Stimulated activated CD4-positive, alpha-beta T cell treated with anti-CD3 and anti-CD28 coated beads, Interleukin-15, amount 100 ng/mL, for 48 hours (primary cell): ENCODE measurements around the gene RDM1.
"Not testable (repeated sequence)": the region's sequence is repeated elsewhere in the genome, so short reads cannot be mapped to it uniquely, and the experiment has no call there.

ENCODE experiments used
- DNase-seq, 2 donors: peaks; one replicate each; pipeline ENCODE4 v3.0.0-alpha.2; 2020; ENCODE audit warnings: low read depth in 2 of 2

RDM1 gene

GRCh38 chr17:35930211-35931065, at the start of gene RDM1:
TSS of gene RDM1 (minus strand) at chr17:35930773. CDS start at chr17:35930727, 46 bp downstream.
- DNase-seq, result peak; percentile 81 to 88

- no peak for DNase-seq
Observed at GRCh38 chr17:35978346-35978745, 47.8 kb upstream of the RDM1 start.

GRCh38 chr17:35977509-35977908, 46.9 kb upstream of the RDM1 start:
- DNase-seq, result no peak

GRCh38 chr17:35973333-35974260, 43.0 kb upstream of the RDM1 start:
- DNase-seq, result no peak

- no peak for DNase-seq
Observed at GRCh38 chr17:35972945-35973332, 42.4 kb upstream of the RDM1 start.

- DNase-seq, result no peak
Observed at GRCh38 chr17:35972535-35972934, 42.0 kb upstream of the RDM1 start.

- no peak for DNase-seq
Observed at GRCh38 chr17:35972066-35972465, 41.5 kb upstream of the RDM1 start.

- DNase-seq, result peak; percentile 44 to 64
Observed at GRCh38 chr17:35969558-35970380, 39.2 kb upstream of the RDM1 start.

- DNase-seq, result no peak
Observed at GRCh38 chr17:35968520-35969054, 38.0 kb upstream of the RDM1 start.

GRCh38 chr17:35965272-35965671, 34.7 kb upstream of the RDM1 start:
- DNase-seq, result no peak

GRCh38 chr17:35963663-35964062, 33.1 kb upstream of the RDM1 start:
- DNase-seq, result no peak

GRCh38 chr17:35953720-35954119, 23.1 kb upstream of the RDM1 start:
- DNase-seq, result no peak

- DNase-seq, result no peak
Observed at GRCh38 chr17:35949401-35949800, 18.8 kb upstream of the RDM1 start.

- no peak for DNase-seq
Observed at GRCh38 chr17:35948092-35948491, 17.5 kb upstream of the RDM1 start.

GRCh38 chr17:35947156-35947585, 16.6 kb upstream of the RDM1 start:
- DNase-seq, result peak; percentile 10 to 40

GRCh38 chr17:35944151-35944550, 13.6 kb upstream of the RDM1 start:
- no peak for DNase-seq

GRCh38 chr17:35943537-35943936, 13.0 kb upstream of the RDM1 start, which contains the start of gene LYZL6:
TSS of gene LYZL6 (minus strand) at chr17:35943713. CDS start at chr17:35939356, 4,357 bp downstream.
- no peak for DNase-seq

GRCh38 chr17:35942588-35943186, 12.1 kb upstream of the RDM1 start:
- DNase-seq, result no peak

GRCh38 chr17:35938492-35938891, 7.9 kb upstream of the RDM1 start:
- not testable (repeated sequence) for DNase-seq

GRCh38 chr17:35936063-35936462, 5.5 kb upstream of the RDM1 start:
- DNase-seq, result no peak

GRCh38 chr17:35934760-35935159, 4.2 kb upstream of the RDM1 start:
- DNase-seq, result no peak
